Measurements from ENCODE around the gene MYBPC3.

The MYBPC3 gene

DNA sequence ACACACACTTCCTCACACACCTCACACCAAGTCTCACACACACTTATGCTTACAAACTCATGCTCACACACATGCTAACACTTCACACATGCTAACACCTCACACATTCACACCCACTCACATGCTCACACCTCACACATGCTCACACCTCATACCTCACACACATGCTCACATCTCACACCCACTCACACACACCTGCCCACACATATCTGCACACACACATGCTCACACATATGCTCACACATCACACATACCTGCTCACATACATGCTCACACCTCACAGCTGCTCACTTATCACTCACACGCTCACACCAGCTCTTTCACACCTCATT, 4.5 kb upstream of the MYBPC3 start:
- no peak for DNase-seq (ENCODE audit: low spot score)

DNA sequence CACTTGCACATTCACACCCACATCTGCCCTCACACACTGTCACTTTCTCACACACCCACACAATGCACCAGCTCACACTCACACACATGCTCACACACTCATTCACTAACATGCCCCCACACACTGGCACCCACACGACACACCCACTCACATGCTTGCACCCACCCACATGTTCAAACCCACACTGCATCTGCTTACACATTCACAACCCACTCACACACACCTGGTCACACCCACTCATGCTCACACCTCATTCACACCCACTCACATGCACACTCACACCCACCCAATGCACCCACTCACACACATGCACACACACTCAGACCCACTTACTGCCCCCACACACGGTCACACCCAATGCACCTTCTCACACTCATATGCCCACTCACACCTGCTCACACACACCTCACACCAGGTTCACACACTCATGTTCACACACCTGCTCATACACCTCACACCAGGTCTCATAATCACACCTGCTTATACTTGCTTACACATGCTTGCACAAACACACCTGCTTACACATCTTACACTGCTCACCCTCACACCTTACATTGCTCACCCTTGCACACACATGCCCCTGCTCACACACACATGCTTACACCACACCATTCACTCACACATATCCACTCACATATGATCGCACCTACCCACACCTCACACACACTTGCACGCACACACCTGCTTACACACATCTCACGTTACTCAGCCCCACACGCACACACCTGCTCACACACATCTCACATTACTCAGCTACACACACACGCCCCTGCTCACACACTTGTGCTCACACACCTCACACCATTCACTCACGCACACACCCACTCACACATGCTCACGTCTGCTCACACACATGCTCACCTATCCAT, 3.9 kb upstream of the MYBPC3 start:
- no peak for DNase-seq (ENCODE audit: low spot score)

DNA sequence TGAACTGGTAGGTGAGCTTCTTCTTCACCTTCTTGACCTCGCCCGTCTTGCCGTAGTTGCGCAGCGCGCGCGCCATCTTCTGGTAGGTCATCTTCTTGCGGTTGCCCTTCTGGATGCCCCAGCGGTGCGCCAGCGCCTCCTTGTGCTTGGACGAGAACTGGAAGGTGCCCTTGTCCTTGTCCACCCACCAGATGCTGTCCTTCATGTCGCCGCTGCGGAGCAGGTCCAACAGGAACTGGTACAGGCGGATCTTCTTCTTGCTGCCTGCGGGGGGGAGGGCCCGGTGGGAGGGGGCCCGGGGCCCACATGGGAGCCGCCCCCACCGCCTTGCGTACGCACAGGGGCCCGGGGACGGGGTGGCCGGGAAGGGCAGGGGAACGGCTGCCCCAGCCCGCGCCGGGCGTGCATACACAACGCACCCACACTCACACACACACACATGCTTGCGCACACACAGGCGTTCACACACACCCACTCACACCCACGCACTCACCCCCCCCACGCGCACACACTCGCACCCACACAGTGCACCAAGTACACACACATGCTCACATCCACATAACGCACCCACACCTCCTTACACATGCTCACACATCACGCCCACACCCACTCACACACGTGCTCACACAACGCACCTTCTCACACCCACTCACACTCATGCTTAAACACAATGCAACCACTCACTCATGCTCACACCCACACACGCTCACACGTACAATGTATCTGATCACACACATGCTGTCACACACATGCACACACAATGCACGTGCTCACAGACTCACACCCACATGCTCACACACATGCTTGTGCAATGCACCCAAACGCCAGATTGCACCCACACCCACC, 3.0 kb upstream of the MYBPC3 start:
- DNase-seq (ENCODE audit: low spot score): peak; percentile 92

DNA sequence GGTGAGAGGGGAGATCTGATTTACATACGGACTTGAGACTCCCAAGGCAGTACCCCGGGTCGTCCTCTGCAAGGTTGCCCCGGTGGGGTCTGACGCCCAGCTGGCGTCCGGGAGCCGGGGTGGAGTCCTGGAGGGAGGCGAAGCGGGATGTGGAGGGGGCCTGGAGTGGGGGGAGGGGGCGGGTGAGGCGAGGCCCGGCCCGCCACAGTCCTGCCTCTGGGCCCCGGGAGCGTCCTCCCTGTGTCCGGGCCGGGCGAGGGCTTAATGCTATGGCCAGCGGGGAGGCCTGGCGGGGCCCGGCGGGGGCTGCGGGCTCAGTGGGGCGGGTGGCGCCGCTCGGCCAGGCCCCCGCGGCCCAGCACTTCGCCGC, 2.4 kb upstream of the MYBPC3 start:
- DNase-seq (ENCODE audit: low spot score): no peak

DNA sequence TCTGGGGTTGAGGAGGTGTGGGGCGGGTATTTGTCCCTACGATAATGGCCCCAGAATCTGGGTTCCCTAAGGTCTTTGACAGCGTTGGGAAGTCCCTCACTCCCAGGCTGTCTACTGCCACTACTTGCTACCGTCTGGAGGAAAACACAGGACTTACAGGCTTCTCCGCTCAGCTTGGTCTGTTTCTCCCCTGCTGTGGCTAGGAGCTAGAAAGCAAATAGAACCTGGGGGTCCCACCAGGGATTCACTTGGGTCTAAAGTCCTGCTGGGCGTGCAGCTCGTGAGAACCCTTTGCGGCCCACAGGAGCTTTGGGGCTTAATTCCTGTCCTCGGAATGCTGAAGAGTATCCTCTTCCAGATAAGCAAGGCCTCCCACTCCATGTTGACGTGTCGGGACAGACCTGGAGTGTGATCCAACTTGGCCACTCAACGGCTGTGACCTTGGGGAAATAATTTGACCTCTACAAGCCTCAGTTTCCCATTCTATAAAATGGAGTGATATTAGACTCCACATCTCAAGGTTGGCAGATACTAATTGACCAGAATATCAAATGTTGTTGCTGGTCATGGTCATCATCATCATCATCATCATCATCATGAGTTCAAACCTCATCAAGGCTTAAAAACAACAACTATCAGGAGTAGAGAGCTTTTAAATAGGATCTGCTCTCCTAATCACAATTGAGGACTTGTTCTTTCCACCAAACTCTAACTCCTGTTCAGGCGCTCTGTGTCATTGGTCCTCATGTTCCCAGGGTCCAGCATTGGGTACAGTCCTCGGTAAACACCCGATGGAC, 1.7 kb upstream of the MYBPC3 start:
- no peak for DNase-seq (ENCODE audit: low spot score)

DNA sequence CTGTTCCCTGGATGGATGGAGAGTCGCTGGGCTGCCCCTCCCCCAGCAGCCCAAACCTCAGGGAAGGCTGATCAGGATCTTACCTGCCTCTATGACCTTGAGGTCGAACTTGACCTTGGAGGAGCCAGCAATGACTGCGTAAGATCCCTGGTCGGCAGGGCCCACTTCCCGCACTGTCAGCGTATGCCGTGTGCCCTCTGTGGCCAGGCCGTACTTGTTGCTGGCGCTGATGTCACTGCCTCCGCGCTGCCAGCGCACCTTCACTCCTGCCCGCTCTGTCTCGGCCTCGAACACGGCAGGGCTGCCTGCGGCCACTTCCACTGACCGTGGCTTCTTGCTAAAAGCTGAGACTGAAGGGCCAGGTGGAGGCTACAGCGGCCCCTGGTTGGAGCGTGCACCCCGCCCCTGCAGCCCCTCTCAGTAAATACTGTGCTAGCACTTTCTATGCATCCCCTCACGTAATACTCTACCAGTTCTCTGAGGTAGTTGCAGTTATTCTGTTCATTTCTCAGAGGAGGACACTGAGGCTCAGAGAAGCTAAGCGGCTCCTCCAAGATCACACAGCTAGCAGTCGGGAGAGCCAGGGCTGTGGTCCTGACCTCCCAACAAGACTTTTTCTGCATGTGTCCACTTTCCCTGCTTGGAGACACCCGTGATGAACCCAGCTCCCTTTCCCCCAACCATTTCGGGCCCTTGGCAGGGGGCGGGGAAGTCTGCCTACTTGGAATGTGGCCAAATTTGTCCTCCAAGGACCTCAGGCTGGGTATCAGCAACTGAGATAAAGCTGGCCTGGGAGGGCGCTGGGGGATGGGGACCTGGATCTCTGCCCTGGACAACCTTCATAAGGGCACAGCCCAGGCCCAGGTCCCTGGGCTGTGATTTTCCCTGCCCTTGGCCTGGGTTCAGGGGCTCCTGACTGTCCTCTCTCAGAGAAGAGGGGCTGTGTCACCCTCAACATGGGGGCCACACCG, 1.1 kb downstream of the MYBPC3 start:
- no peak for DNase-seq (ENCODE audit: low spot score)

DNA sequence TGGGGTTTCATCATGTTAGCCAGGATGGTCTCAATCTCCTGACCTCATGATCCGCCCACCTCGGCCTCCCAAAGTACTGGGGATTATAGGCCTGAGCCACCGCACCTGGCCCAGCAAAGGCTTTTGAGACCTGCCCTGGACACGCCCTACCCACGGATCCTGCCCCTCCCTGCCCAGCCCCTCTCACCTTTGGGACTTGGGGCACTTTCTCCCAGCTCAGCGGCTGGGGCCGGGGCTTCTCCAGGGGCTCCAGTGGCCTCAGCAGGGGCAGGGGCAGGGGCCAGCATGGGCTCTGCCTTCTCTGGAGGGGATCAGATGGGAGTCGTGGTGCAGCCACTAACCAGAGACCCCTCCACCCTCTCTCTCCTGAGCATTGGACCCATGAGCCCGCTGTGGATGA, 2.2 kb downstream of the MYBPC3 start:
- no peak for DNase-seq (ENCODE audit: low spot score)

DNA sequence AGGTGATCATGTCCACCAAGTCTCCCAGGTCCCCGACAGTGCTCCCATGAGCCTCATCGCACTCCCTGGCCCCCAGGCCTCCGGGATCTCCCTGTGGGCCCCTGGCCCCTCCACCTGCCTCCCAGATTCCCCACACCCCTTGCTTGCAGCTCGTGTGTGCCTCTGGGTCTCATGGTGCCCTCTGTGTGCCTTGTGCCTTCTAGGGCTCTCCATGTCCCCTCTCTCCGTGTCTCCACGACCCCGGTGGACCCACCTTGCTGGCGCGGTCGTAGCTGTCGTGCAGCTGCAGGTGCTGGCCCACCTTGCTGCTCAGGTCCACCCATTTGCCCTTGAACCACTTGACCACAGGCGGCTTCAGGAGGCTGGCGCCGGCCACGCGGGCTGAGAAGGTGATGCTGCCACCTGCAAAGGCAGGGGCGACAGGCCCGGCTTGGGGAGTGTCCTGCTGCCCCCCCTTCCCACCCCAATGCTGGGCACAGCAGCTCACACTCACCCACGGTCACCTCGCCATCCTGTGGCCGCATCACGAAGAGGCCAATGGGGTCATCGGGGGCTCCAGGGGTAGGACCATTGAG, 2.9 kb downstream of the MYBPC3 start:
- DNase-seq (ENCODE audit: low spot score): no peak

DNA sequence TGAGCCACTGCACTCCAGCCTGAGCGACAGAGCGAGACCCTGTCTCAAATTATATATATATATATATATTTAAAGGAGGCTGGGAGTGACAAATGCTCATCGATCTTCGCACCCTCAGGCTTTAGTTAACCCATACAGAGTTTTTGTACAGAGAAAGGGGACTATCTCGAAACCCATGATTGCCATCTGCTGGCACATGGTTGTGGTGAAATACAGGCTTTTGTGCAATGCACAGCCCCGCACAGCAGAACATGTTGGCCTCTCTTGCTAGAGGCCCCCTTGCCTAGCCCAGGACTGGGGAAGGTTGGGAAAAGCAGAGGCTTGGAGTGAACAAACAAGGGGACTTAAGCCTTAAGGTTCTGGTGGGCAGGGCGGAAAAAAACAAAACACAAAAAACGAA, 3.6 kb downstream of the MYBPC3 start:
- no peak for DNase-seq (ENCODE audit: low spot score)

DNA sequence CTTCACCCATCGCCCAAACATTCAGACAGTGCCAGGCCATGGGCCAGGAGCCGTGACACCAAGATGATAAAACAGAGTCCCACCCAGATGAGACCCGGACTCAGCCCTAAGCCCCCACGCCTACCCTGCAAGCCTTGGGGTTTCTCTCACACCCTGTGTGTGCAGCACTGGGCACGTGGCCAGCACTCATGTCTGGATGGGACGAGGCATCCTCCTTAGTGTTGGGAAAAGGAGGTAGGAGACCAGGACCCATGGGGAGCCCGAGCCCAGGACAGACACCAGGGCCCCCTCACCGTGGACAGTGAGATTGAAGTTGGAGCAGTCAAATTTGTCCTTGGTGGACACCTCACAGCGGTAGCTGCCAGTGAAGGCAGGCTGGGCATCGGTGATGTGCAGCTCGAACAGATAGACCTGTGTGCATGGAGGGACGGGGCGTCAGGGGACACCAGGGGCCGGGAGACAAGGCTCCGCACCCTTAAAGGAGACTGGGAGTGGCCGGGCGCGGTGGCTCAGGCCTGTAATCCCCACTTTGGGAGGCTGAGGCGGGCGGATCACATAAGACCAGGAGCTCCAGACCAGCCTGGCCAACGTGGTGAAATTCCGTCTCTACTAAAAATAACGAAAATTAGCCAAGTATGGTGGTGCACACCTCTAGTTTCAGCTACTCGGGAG, 4.2 kb downstream of the MYBPC3 start:
- DNase-seq (ENCODE audit: low spot score): no peak

DNA sequence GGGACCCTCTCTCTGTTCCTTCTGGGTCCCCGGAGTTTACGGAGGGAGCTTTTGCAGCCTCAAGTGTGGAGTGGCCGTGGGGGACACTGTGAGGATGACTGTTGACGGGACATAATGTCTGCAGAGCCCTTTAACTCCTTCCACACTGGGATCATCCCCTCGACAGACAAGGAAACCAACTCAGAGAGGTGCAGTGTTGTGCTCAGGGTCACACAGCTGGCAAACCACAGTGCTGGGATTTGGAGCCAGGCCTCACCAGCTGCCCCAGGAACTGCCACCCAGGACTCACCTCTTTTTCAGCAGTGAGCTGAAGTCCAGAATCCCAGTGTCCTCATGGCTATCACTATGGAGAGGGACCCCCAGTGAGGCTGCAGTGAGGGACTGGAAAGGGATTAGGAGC, 5.4 kb downstream of the MYBPC3 start:
- no peak for DNase-seq (ENCODE audit: low spot score)

DNA sequence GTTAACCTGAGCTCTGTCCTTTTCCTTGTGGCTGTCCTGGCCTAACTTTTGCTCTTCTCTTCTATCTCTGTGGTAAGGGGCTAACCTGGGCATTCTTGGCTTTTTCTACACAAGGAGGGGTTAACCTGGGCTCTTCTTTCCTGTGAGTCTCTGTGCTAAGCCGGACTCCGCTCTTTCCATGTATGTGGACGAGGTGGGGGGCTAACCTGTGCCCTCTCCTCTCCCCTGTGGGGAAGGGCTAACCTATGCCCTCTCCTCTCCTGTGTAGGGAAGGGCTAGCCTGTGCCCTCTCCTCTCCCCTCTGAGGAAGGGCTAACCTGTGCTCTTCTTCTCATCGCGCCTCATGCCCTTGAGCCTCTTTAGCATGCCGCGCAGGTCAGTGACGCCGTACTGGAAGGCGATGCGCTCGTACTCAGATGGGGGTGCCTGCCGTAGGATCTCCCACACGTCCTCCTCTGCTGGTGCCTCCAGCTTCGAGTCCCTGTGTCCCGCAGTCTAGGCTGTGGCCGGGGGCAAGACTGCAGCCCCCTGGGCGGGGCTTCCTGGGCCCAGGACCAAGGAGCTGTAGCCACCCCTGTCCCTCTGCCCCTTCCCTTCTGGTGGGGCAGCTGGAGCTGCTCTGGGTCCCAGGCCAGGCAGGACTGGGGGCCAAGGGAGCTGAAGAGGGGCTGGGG, 6.5 kb downstream of the MYBPC3 start:
- DNase-seq (ENCODE audit: low spot score): no peak

DNA sequence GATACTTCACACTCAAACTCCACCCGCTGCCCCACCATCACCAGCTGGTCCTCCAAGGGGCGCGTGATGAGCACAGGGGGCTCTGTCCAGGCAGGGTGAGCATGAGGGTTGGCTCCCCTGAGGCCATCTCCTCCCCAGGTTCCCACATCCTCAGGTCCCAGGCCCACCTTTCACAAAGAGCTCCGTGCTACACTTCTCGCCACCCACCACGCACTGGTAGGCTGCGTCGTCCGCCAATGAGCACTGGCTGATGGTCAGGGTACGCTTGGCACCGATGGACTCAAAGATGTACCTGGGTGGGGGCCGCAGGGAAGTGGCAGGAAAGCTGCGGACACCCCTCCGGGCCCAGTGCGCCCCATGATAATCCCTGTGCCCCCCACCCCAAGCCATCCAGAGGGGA, 9.6 kb downstream of the MYBPC3 start:
- no peak for DNase-seq (ENCODE audit: low spot score)

DNA sequence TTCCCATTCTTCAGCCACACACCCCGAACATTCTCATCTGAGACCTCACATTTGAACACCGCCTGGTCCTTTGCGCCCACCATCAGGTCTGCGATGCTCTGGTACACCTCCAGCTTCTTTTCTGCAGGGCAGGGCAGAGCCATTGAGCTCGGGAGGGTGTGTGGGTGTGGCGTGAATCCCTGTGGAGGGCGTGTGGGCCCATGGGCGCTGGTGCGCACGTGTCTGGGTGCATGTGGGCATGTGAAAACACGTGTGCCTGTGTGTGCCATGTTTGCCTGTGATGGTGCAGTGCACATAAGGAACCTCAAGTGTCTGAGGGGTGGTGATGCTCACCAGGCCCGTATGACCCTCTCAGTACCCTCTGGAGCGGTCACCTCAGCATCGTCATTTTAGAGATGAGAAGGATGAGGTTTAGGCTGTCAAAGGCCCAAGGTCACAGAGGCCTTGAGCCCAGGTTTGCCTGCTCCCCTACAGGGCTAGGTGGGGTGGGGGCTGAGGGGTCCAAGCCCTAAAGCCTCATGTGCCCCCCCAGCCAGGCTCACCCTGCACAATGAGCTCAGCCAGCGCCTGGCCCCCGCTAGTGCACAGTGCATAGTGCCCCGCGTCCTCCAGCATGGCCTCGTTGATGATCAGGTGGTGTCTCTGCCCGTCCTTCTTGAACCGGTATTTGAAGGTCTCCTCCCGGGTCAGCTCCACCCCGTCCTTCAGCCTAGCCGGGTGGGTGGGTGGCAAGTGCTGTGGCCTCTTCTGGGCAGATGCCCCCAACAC, 10.3 kb downstream of the MYBPC3 start:
- DNase-seq (ENCODE audit: low spot score): no peak

DNA sequence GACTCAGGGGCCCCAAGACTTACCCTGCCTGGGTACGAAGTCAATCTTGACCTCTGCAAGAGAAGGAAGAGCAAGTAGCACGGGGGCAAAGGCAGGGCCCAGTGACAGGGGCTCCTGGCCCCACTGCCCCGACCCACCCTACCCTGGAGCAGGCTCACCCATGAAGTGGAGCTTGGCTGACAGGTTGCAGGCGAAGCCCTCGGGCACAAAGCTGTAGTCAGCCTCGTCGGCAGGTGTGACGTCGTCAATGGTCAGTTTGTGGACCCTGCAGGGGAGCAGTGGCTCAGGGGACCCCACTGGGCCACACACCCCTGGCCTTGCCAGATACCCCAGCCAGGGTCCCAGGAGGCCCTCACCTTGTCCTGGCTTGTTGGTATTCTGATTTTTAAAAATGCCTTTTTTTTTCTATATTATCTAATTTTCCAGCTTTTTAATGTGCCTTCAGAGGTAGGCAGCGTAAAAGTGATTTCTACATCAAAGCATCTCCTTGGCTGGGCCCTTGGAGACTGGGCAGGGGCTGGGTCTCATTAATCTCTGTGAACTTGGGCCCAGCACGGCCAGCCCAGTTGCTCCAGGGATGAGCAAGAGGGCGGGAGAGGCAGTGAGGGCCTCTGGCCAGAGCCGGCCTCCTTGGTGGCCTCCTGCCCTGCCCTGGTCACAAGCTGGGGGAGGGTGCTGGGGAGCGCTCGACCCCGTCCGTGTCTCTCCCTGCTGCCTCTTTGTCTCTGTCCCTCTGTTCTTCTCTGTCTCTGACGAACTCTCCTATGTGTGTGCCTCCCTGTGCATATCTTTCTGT, 11.3 kb downstream of the MYBPC3 start:
- DNase-seq (ENCODE audit: low spot score): no peak

DNA sequence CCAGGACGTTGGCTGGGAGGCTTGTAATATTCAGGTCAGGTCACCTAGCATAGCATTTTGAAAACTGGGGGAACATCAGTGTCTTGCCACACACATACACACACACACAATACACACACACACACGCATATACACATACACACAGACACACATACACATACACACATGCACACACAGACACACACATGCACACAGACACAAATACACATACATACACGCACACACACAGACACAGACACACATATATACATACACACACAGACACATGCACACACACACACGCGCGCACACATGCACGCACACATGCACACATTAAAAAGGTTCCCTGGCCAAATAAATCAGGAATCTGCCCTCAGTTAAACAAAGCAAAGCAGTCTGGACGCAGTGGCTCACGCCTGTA, 12.5 kb downstream of the MYBPC3 start:
- no peak for DNase-seq (ENCODE audit: low spot score)

DNA sequence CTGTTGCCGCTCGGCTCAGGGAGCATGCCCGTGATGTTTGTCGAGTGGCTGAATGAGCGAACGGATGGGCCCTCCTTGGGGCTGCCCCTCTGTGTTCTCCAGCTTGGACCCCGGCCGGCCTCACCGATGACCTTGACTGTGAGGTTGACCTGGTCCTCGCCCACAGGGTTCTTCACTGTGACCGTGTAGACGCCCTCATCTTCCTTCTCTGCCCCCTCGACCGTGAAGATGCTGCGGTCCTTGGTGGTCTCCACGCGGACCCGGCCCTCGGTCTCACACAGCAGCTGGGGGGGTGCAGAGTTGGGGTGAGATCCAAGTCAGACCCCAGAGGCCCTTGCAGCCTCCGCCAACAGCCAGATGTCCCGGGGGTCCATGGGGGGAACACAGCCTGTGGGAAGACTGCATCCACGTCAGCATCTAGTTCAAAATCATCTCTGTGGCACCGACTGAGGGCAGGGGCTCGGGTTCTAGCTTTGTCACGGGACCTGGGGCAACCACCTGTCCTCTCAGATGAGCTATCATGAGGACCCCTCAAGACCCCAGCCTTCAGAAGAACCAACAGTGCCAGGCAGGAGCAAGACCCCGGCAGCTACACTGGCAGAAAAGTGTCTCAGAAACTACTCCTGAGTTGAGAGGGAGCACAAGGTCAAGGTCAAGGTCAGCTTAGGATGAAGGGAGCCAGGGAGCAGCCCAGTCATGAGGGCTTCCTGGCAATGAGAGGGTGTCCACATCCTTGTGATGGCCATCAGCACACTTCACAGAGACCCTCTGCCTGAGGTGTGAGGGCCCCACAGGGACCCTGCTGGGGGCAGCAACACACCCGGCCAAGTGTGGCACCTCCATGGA, 13.9 kb downstream of the MYBPC3 start:
- DNase-seq (ENCODE audit: low spot score): no peak
